DOHH2 (cell line): ENCODE results near the gene SESTD1.
"Not testable (repeated sequence)": the region's sequence is repeated elsewhere in the genome, so short reads cannot be mapped to it uniquely, and the experiment has no call there.

Experiments used
- CTCF ChIP-seq: fragments of 200-600 bp; sonication (generic); IDR thresholded peaks from one replicate; pipeline ENCODE4 v1.5.1; 2014; ENCODE audit warnings: antibody characterized with exemption, mild to moderate bottlenecking, low read depth, low read length; ENCODE audit not compliant: poor library complexity, severe bottlenecking
- EZH2phosphoT487 ChIP-seq: fragments of 200-600 bp; sonication (generic); IDR thresholded peaks from 2 replicates; pipeline ENCODE4 v1.6.1; 2017; ENCODE audit warnings: borderline replicate concordance, mild to moderate bottlenecking, antibody characterized with exemption, low read length, moderate library complexity, mixed read lengths

GRCh38 chr2:179092912-179093311, 171.7 kb downstream of the SESTD1 start:
- not testable (repeated sequence) for TF ChIP-seq CTCF, EZH2phosphoT487
